Lung (tissue), 12 donors: Measurements from ENCODE around the gene MTG1. TPM values are rescaled to one million over a fixed set of nuclear protein-coding genes. Genes with fewer than 3 reads are reported as not detected.

Source experiments
- ATAC-seq: fragments of 200-7000 bp; cut with Tn5 transposase; one replicate; pipeline ENCODE4 v1.9.1; 2020; ENCODE audit warnings: moderate number of reproducible peaks; ENCODE audit not compliant: insufficient read depth, low FRiP score
- DNase-seq, 3 donors: peaks; one replicate each; pipeline ENCODE4 v3.0.0-alpha.2; 2013 to 2017
- H3K27ac ChIP-seq, 2 donors: one replicate each; pipeline ENCODE4 v1.5.1; 2013; ENCODE audit warnings: mild to moderate bottlenecking in 2 of 2, moderate library complexity in 2 of 2, control low read depth in 1 of 2, inconsistent platforms in 1 of 2, low read depth in 1 of 2, low read length in 1 of 2
- H3K27me3 ChIP-seq, 3 donors: one replicate each; pipeline ENCODE4 v1.5.1; 2013; ENCODE audit warnings: low read length in 2 of 3; ENCODE audit not compliant: control insufficient read depth in 3 of 3, insufficient read depth in 3 of 3
- H3K36me3 ChIP-seq, 4 donors: one replicate each; pipeline ENCODE4 v1.5.1; 2013; ENCODE audit warnings: low read length in 4 of 4, mild to moderate bottlenecking in 1 of 4, moderate library complexity in 1 of 4; ENCODE audit not compliant: control insufficient read depth in 4 of 4, insufficient read depth in 4 of 4
- H3K4me1 ChIP-seq, 5 donors: one replicate each; pipeline ENCODE4 v1.5.1; 2013; ENCODE audit warnings: low read length in 5 of 5, mild to moderate bottlenecking in 2 of 5, moderate library complexity in 1 of 5; ENCODE audit not compliant: control insufficient read depth in 5 of 5, insufficient read depth in 5 of 5
- H3K4me3 ChIP-seq: one replicate; pipeline ENCODE4 v1.5.1; 2013; ENCODE audit warnings: mild to moderate bottlenecking, control low read depth, moderate library complexity
- H3K9ac ChIP-seq, 2 donors: one replicate each; pipeline ENCODE4 v1.5.1; 2013; ENCODE audit warnings: low read length in 2 of 2, control low read depth in 1 of 2; ENCODE audit not compliant: insufficient read depth in 1 of 2
- H3K9me3 ChIP-seq, 4 donors: one replicate each; pipeline ENCODE4 v1.5.1; 2013; ENCODE audit warnings: low read length in 3 of 4, mild to moderate bottlenecking in 1 of 4, moderate library complexity in 1 of 4; ENCODE audit not compliant: control insufficient read depth in 4 of 4, insufficient read depth in 3 of 4
- CTCF ChIP-seq: IDR thresholded peaks from 2 replicates; pipeline ENCODE4 v1.5.1; 2012; ENCODE audit warnings: mild to moderate bottlenecking; ENCODE audit errors: control extremely low read depth, extremely low read depth
- WGBS, 2 donors: extraction: QIAGEN DNeasy Blood & Tissue Kit; methylation state at CpG; one replicate each; pipeline ENCODE4 v1.1.7; 2013; 5-methylcytosine and 5-hydroxymethylcytosine counted together
- polyA plus RNA-seq, 2 donors: library from polyadenylated mRNA; stranded (reverse); fragments of 200-250 nt; gene quantifications; one replicate each; pipeline ENCODE4 v1.2.1, GENCODE V29; 2013
- total RNA-seq, 2 donors: library from RNA; depleted of rRNA in 1 of 2; stranded (reverse); fragments of >200 nt in 1 of 2; gene quantifications; one replicate each; pipeline ENCODE4 v1.2.1, GENCODE V29; 2014 to 2021
- donor health status: control.
- donor health status: control.
- donor health status: Bipolar disorder and iron deficiency.
- donor health status: healthy.
- donor health status: DM: yes; HTN: yes; CAD: no.

The MTG1 gene
- total and polyA plus RNA-seq, 4 donors, result 36.4 to 51.8 (median 44.5) TPM

DNA sequence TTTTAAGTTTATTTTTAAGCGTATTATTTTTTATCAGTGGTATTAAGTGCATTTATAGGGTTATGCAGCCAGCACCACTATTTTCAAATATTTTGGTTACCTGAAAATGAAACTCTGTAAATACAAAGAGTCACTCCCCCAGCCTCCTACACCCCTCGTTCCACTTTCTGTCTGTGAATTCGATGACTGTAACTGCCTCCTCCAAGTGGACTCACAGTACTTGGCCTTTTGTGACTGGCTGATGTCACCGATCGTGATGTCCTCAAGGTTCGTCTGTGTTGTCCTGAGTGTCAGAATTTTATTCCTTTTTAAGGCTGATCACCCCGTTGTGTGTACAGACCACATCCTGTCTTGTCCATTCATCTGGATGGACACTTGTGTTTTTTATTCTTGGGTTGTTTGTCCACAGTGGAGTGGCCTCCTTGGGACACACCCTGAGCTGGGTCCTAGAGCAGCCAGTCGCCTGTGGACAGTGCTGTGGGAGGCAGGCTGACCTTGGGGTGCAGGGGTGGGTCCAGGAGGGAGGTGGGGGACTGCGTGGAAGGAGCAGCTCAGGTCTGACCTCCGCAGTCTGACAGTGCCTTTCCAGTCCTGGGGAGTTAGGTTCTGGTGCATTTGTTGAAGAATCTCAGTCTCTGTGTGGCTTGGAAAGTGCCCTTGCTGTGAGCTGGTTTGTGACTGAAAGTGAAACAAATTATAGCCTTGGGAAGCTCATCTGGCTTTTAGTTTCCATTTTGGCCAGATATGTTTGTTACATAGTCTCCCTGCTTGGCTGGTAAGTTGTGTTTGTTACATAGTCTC lies 6.9 kb downstream of the MTG1 start:
- Histone ChIP-seq H3K4me3 (no peak overlapping the region), H3K9ac (no peak overlapping the region), H3K9me3 (no peaks in the 10 kb centered on the region), H3K27ac (no peak overlapping the region), H3K27me3 (no peaks in the 10 kb centered on the region), H3K36me3 (peaks cover 9 to 49% (median 42%) of the 10 kb centered on the region in 4 donors), H3K4me1 (peaks cover 0 to 1% (median 0%) of the 10 kb centered on the region in 5 donors)
- DNase-seq, result no peak
- WGBS, 2 donors, result 76 to 85% methylated on average over 10 of the region's 10 CpGs
- ATAC-seq, result no peak
- TF ChIP-seq CTCF, result no peak

GRCh38 chr10:133401500-133401899 lies 7.5 kb downstream of the MTG1 start:
- H3K4me3 ChIP-seq, result no peak overlapping the region
- H3K9me3 ChIP-seq, result no peaks in the 10 kb centered on the region
- ATAC-seq, result no peak
- H3K9ac ChIP-seq, result no peak overlapping the region
- H3K36me3 ChIP-seq, result peaks cover 9 to 55% (median 39%) of the 10 kb centered on the region in 4 donors
- TF ChIP-seq CTCF, result no peak
- no peak for DNase-seq
- H3K27ac ChIP-seq, result no peak overlapping the region
- H3K27me3 ChIP-seq, result no peaks in the 10 kb centered on the region
- 94 to 95% methylated on average over 12 of the region's 12 CpGs for WGBS, 2 donors
- peaks cover 0 to 1% (median 0%) of the 10 kb centered on the region in 5 donors for H3K4me1 ChIP-seq

GRCh38 chr10:133401981-133402725 lies 8.2 kb downstream of the MTG1 start:
- Histone ChIP-seq H3K4me3 (no peak overlapping the region), H3K9me3 (no peaks in the 10 kb centered on the region), H3K4me1 (peaks cover 0 to 1% (median 0%) of the 10 kb centered on the region in 5 donors), H3K27ac (no peak overlapping the region), H3K9ac (no peak overlapping the region), H3K27me3 (no peaks in the 10 kb centered on the region), H3K36me3 (peaks cover 14 to 62% (median 40%) of the 10 kb centered on the region in 4 donors)
- TF ChIP-seq CTCF, result no peak
- WGBS, 2 donors, result 98% methylated on average over 20 to 21 of the region's 21 CpGs
- ATAC-seq, result no peak
- no peak for DNase-seq
